BJ (cell line): ENCODE measurements around the gene C20orf204. TPM values are rescaled to one million over a fixed set of nuclear protein-coding genes. Genes with fewer than 3 reads are reported as not detected.

Source experiments
- CTCF ChIA-PET: fragments of 350-600 bp; formaldehyde crosslinking; extraction: SDS; loops from one replicate; lab custom pipeline; 2021; ENCODE audit warnings: antibody characterized with exemption, inconsistent platforms; lab: Yijun Ruan, JAX
- POLR2A ChIA-PET: fragments of 300-600 bp; sonication (Branson Sonifier 250); formaldehyde crosslinking; extraction: SDS; loops from one replicate; lab custom pipeline; 2021; ENCODE audit warnings: antibody characterized with exemption; lab: Charles Lee
- DNase-seq: peaks from one replicate; pipeline ENCODE4 v3.0.0-alpha.2; 2011; ENCODE audit warnings: low read depth
- H3K27me3 ChIP-seq: 2 replicates; pipeline ENCODE4 v1.6.0; 2011; ENCODE audit warnings: low read length; ENCODE audit not compliant: control insufficient read depth, insufficient read depth
- H3K36me3 ChIP-seq: 2 replicates; pipeline ENCODE4 v1.5.1; 2011; ENCODE audit warnings: low read length; ENCODE audit not compliant: control insufficient read depth, insufficient read depth
- H3K4me3 ChIP-seq: 2 replicates; pipeline ENCODE4 v1.5.1; 2011; ENCODE audit warnings: low read depth, mild to moderate bottlenecking, control low read depth, low read length
- polyA plus RNA-seq: library from polyadenylated mRNA; depleted of rRNA; stranded (reverse); fragments of >200 nt; gene quantifications from 2 replicates; pipeline ENCODE4 v1.2.3, GENCODE V29; 2011
- TF ChIP-seq, protein P1 (sequence below): IDR thresholded peaks from 2 replicates; pipeline ENCODE4 v1.5.1; 2011; ENCODE audit warnings: low read depth, mild to moderate bottlenecking, control low read depth, inconsistent platforms, low read length, moderate library complexity; ENCODE audit not compliant: insufficient read depth

C20orf204 gene
- polyA plus RNA-seq, 1 experiment, result 0.05 TPM

DNA sequence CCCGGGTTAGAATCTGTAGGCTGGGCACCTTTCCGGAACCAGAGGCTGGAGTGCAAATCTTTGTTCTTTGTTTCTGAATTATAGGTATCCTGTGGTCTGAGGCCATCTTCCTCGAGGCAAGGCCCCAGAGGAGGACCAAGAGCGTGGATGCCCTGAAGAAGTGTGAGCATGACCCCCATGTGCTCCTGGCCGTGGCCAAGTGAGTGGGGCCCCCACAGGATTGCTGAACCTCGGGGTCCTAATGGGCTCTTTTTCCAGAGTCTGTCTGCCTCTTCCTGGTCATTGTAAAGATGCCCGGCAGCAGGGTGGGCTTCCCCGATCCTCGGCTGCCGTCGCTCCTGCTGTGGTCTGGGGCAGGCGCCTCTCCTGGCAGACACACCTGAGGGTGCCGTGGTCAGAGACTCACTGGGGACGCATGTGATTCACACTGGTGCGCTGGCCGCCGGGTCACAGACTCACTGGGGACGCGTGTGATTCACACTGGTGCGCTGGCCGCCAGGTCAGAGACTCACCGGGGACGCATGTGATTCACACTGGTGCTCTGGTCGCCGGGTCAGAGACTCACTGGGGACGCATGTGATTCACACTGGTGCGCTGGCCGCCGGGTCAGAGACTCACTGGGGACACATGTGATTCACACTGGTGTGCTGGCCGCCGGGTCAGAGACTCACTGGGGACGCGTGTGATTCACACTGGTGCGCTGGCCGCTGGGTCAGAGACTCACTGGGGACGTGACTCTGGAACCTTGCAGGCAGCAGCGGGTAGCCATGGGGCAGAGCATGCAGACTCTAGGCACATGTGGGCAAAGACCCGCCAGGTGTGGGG is 6.5 kb upstream of the C20orf204 start:
- Histone ChIP-seq H3K27me3 (no peaks in the 10 kb centered on the region), H3K36me3 (peaks cover 50% of the 10 kb centered on the region), H3K4me3 (no peak overlapping the region)
- no peak for DNase-seq
- TF ChIP-seq, protein P1, sequence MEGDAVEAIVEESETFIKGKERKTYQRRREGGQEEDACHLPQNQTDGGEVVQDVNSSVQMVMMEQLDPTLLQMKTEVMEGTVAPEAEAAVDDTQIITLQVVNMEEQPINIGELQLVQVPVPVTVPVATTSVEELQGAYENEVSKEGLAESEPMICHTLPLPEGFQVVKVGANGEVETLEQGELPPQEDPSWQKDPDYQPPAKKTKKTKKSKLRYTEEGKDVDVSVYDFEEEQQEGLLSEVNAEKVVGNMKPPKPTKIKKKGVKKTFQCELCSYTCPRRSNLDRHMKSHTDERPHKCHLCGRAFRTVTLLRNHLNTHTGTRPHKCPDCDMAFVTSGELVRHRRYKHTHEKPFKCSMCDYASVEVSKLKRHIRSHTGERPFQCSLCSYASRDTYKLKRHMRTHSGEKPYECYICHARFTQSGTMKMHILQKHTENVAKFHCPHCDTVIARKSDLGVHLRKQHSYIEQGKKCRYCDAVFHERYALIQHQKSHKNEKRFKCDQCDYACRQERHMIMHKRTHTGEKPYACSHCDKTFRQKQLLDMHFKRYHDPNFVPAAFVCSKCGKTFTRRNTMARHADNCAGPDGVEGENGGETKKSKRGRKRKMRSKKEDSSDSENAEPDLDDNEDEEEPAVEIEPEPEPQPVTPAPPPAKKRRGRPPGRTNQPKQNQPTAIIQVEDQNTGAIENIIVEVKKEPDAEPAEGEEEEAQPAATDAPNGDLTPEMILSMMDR, result no peak
- CTCF ChIA-PET, result interaction anchor here (0.7 kb wide), 1 partner anchor 10 kb away, joined by 5 read pairs; no protein-coding TSS in a partner anchor
- POLR2A ChIA-PET, result no interaction called here

DNA sequence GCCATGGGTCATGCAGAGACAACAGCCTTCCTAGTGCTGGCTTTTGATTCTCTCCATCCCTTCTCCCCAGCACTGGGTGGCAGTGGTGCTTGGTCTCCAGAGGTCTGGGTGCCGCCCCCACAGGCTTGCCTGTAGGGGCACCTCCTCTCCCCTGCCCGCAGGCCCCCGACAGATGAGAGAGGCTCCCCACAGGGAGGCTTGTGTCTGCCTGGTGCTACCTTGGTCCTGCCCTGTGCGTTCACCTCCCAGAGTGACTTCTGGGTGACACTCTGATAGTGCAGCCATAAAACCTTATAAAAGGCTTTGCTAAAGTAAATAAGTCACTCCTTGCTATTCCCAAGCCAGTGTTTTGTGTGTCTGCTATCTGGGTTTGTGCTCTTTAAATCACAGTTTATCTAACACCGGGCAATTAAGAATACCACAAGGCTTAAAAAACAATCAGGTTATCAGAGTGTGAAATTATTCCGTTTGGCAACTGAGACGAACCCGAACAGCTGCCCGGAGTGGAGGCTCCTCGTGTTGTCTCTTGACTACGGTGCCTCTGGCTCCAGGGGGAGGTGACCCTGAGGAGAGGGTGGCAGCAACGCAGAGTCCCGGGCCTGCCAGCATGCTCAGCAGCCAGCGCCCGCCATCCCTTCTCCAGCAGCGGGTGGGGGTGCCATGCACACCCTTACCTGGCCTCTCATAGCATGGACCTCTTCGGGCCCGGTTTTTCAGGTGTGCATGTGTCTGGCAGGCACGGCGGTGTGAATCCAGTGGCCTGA is 5.4 kb upstream of the C20orf204 start:
- CTCF ChIA-PET, result interaction anchor here (0.7 kb wide), 1 partner anchor 9 kb away, joined by 5 read pairs; no protein-coding TSS in a partner anchor
- DNase-seq, result no peak
- H3K27me3 ChIP-seq, result no peaks in the 10 kb centered on the region
- H3K4me3 ChIP-seq, result no peak overlapping the region
- TF ChIP-seq, protein P1, result no peak
- H3K36me3 ChIP-seq, result peaks cover 41% of the 10 kb centered on the region
- POLR2A ChIA-PET, result no interaction called here

DNA sequence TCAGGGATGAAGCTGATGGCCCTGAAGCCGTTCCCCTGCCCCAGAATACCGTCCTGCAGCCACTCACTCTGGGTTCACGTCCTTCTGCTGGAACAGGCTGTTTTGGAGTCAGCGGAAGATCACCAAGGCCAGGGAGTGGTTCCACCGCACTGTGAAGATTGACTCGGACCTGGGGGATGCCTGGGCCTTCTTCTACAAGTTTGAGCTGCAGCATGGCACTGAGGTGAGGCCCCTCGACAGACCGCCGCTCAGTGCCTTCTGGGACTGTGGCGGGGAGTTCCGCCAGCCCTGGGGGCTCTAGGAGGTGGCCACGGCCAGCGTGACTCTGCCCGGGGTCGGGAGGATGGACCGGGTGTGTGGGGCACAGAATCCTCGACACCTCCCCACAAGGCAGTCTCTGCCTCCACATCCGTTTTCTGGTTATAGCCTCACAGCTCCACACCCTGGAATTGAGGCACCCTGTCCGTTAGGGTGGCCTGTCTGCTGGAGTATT is 4.1 kb upstream of the C20orf204 start:
- ChIA-PET CTCF (no interaction called here), POLR2A (no interaction called here)
- Histone ChIP-seq H3K27me3 (no peaks in the 10 kb centered on the region), H3K4me3 (no peak overlapping the region), H3K36me3 (peaks cover 35% of the 10 kb centered on the region)
- TF ChIP-seq, protein P1, result no peak
- no peak for DNase-seq

DNA sequence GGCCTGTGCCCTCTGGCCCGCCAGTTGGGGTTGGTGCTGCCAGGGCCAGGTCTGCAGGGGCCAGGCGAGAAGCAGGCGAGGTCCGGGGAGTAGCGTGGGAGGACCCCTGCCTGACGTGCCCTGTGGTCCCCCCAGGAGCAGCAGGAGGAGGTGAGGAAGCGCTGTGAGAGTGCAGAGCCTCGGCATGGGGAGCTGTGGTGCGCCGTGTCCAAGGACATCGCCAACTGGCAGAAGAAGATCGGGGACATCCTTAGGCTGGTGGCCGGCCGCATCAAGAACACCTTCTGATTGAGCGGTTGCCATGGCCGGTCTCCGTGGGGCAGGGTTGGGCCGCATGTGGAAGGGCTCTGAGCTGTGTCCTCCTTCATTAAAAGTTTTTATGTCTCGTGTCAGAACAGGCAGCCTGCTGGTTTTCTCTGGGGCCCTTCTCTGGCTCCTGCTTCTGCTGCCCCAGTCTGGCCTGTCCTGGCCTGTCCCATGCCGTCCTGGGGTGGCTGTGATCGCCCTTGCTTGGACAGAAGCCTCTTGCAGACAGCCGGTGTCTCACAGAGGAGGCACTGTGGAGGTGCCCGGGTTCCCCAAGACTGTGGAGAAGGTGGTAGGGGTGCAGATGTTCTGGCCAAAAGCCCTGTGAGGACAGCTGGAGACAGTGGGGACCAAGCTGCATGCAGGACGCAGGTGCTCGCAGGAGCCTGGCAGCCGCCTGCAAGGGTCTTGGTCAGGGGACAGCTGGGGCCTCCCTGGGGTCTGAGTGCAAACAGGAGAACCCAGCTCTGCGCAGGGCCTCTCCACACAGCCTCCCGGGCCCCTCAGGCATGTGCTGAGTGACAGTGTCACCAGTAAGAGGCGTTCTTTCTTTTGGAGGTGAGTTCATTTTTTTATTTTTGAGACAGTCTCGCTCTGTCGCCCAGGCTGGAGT is 3.0 kb upstream of the C20orf204 start:
- POLR2A ChIA-PET, result no interaction called here

More for the DNA sequence above, 3.0 kb upstream of the C20orf204 start:
- H3K4me3 ChIP-seq, result no peak overlapping the region
- TF ChIP-seq, protein P1, result no peak
- peaks cover 25% of the 10 kb centered on the region for H3K36me3 ChIP-seq
- DNase-seq, result no peak
- 0 out of 2 replicates have a peak, but pooled peaks cover 2% of the 10 kb centered on the region for H3K27me3 ChIP-seq
- CTCF ChIA-PET, result interaction anchor here (0.7 to 1.6 kb wide), 2 partner anchors 25 to 495 kb away, joined by 3 to 4 read pairs; partner anchors contain the start of gene PTK6
